GM12878 (cell line): ENCODE results near the gene TOR1AIP1. TPM values are rescaled to one million over a fixed set of nuclear protein-coding genes. Genes with fewer than 3 reads are reported as not detected.

ENCODE experiments used
- ATAC-seq: fragments of 200-7000 bp; cut with Tn5 transposase; 3 replicates; pipeline ENCODE4 v1.9.1; 2020; ENCODE audit warnings: mild to moderate bottlenecking, moderate library complexity
- BruUV-seq: library from RNA; stranded (reverse); fragments of 400-500 nt; replicated peaks from 2 replicates; lab custom pipeline; 2021; lab: Mats Ljungman, UMichigan
- CTCF ChIA-PET: fragments of 300-600 bp; sonication (Branson Sonifier 250); formaldehyde crosslinking; extraction: SDS; loops from one replicate; lab custom pipeline; 2021; ENCODE audit warnings: inconsistent platforms; lab: Yijun Ruan, JAX
- POLR2A ChIA-PET: fragments of 350-600 bp; formaldehyde crosslinking; extraction: SDS; loops from one replicate; lab custom pipeline; 2021; ENCODE audit warnings: inconsistent platforms; lab: Charles Lee
- RAD21 ChIA-PET: fragments of 300-600 bp; sonication (Branson Sonifier 250); formaldehyde crosslinking; loops from one replicate; lab custom pipeline; 2023; ENCODE audit warnings: antibody characterized with exemption; ENCODE audit not compliant: unreplicated experiment; lab: Charles Lee
- SMC1A ChIA-PET: fragments of 300-600 bp; sonication (Branson Sonifier 250); formaldehyde crosslinking; loops from one replicate; lab custom pipeline; 2023; ENCODE audit not compliant: unreplicated experiment, uncharacterized antibody; lab: Charles Lee
- DNase-seq: peaks from one replicate; pipeline ENCODE4 v3.0.0-alpha.2; 2011; ENCODE audit warnings: low read depth, low spot score
- FAIRE-seq: peaks from 3 replicates; lab custom pipeline; 2011; peaks lifted over from hg19 to GRCh38; lab: Jason Lieb, UNC
- H2AFZ ChIP-seq: 2 replicates; pipeline ENCODE4 v1.6.0; 2011; ENCODE audit warnings: low read depth, low read length, control low read depth; ENCODE audit not compliant: control insufficient read depth
- H3K27ac ChIP-seq: 2 replicates; pipeline ENCODE4 v1.5.1; 2011; ENCODE audit warnings: control low read depth; ENCODE audit not compliant: control insufficient read depth, insufficient read depth
- H3K27me3 ChIP-seq, 2 experiments: replicated peaks in 1 of 2; 2 replicates each; pipeline versions ENCODE4 v1.6.0 to v1.6.1; 2011; ENCODE audit warnings: low read length in 1 of 2; ENCODE audit not compliant: control insufficient read depth in 2 of 2, insufficient read depth in 2 of 2
- H3K36me3 ChIP-seq, 2 experiments: 2 replicates each; pipeline ENCODE4 v1.5.1; 2011; ENCODE audit warnings: low read length in 1 of 2; ENCODE audit not compliant: control insufficient read depth in 2 of 2, insufficient read depth in 2 of 2
- H3K4me1 ChIP-seq: 2 replicates; pipeline ENCODE4 v1.6.1; 2011; ENCODE audit warnings: mild to moderate bottlenecking, low read length, moderate library complexity, mixed read lengths; ENCODE audit not compliant: control insufficient read depth, insufficient read depth
- H3K4me2 ChIP-seq: 2 replicates; pipeline ENCODE4 v1.6.0; 2011; ENCODE audit warnings: control low read depth; ENCODE audit not compliant: control insufficient read depth, insufficient read depth
- H3K4me3 ChIP-seq: fragments of 200-600 bp; sonication (generic); 2 replicates; pipeline ENCODE4 v1.5.1; 2016
- H3K79me2 ChIP-seq: 2 replicates; pipeline ENCODE4 v1.6.0; 2011; ENCODE audit warnings: low read length; ENCODE audit not compliant: control insufficient read depth, insufficient read depth
- H3K9ac ChIP-seq: 2 replicates; pipeline ENCODE4 v1.8.0; 2011; ENCODE audit warnings: low read length, control low read depth, mixed read lengths; ENCODE audit not compliant: control insufficient read depth, insufficient read depth
- H3K9me3 ChIP-seq: replicated peaks from 3 replicates; pipeline ENCODE4 v1.5.1; 2011; ENCODE audit warnings: mild to moderate bottlenecking, low read length; ENCODE audit not compliant: control insufficient read depth, insufficient read depth
- H4K20me1 ChIP-seq: 2 replicates; pipeline ENCODE4 v1.6.0; 2011; ENCODE audit not compliant: control insufficient read depth, insufficient read depth
- CHD4 ChIP-seq: fragments of 200-600 bp; sonication (generic); IDR thresholded peaks from 2 replicates; pipeline ENCODE4 v1.6.1; 2016; ENCODE audit warnings: mild to moderate bottlenecking
- EGR1 ChIP-seq, 2 experiments: IDR thresholded peaks; 1 replicate in 1 of 2; 2 replicates in 1 of 2; pipeline ENCODE4 v1.6.1; 2011 to 2012; ENCODE audit warnings: low read depth in 2 of 2, low read length in 2 of 2, borderline replicate concordance in 1 of 2, mild to moderate bottlenecking in 1 of 2, moderate library complexity in 1 of 2
- FOS ChIP-seq: IDR thresholded peaks from 3 replicates; pipeline ENCODE4 v1.6.1; 2011; ENCODE audit warnings: borderline replicate concordance; ENCODE audit not compliant: insufficient read length; ENCODE audit errors: extremely low read depth
- KAT2A ChIP-seq: conservative IDR thresholded peaks from 2 replicates; pipeline ENCODE4 v1.6.1; 2011; ENCODE audit warnings: low read depth, low read length; ENCODE audit not compliant: control insufficient read depth
- NBN ChIP-seq: fragments of 450-650 bp; IDR thresholded peaks from 2 replicates; pipeline ENCODE4 v1.6.1; 2016
- NR2C1 ChIP-seq: fragments of 450-650 bp; IDR thresholded peaks from 2 replicates; pipeline ENCODE4 v1.6.1; 2017; ENCODE audit warnings: antibody characterized with exemption, mild to moderate bottlenecking, moderate library complexity
- POLR2AphosphoS2 ChIP-seq: IDR thresholded peaks from 2 replicates; pipeline ENCODE4 v1.6.1; 2011; ENCODE audit warnings: low read depth, mild to moderate bottlenecking, low read length, improper control_type of control experiment, moderate library complexity
- SMARCA5 ChIP-seq: fragments of 450-650 bp; IDR thresholded peaks from 2 replicates; pipeline ENCODE4 v1.6.1; 2017; ENCODE audit warnings: mild to moderate bottlenecking
- SMC3 ChIP-seq: IDR thresholded peaks from 2 replicates; pipeline ENCODE4 v1.6.1; 2011; ENCODE audit warnings: low read length, improper control_type of control experiment, borderline replicate concordance
- SREBF1 ChIP-seq: IDR thresholded peaks from 2 replicates; pipeline ENCODE4 v1.6.1; 2012; ENCODE audit warnings: mild to moderate bottlenecking, low read length
- WGBS: methylation state at CpG from one replicate; pipeline ENCODE4 v1.1.6; 2016; ENCODE audit warnings: low lambda C conversion rate; ENCODE audit not compliant: insufficient replicate concordance, insufficient coverage; ENCODE audit errors: missing lambda C conversion rate; 5-methylcytosine and 5-hydroxymethylcytosine counted together
- in situ Hi-C: fragments of 300-500 bp; cut with MboI; formaldehyde crosslinking; loops from 9 replicates; pipeline ENCODE4 v1.14.3; 2018; ENCODE audit warnings: mixed read lengths
- intact Hi-C: fragments of 100-400 bp; cut with micrococcal nuclease; formaldehyde crosslinking; loops from one replicate; pipeline ENCODE4 v1.14.2; 2022; ENCODE audit not compliant: unreplicated experiment
- polyA plus RNA-seq, 11 experiments: library from polyadenylated mRNA; depleted of rRNA in 4 of 11; unstranded in 6 of 11; stranded (reverse) in 5 of 11; fragments of >200 nt; fragmentation: Nextera tagmentation in 4 of 11; fragmentation: Illumina TruSeq in 1 of 11; extraction: Ambion mirVana in 4 of 11; extraction: Trizol in 1 of 11; gene quantifications; 1 replicate in 1 of 11; 2 replicates in 10 of 11; pipeline versions ENCODE4 v1.2.1 to v1.2.3, GENCODE V29; 2011 to 2016; ENCODE audit warnings: inconsistent platforms in 2 of 11, missing spikeins in 2 of 11, low read depth in 1 of 11
- total RNA-seq, 4 experiments: library from RNA; depleted of rRNA in 3 of 4; stranded (reverse); fragments of >200 nt in 3 of 4; fragmentation: Illumina TruSeq in 1 of 4; extraction: Trizol in 1 of 4; gene quantifications; 2 replicates each; pipeline versions ENCODE4 v1.2.1 to v1.2.3, GENCODE V29; 2013 to 2021
- TF ChIP-seq, protein P1 (sequence below), 3 experiments: IDR thresholded peaks in 2 of 3; conservative IDR thresholded peaks in 1 of 3; 2 replicates each; pipeline ENCODE4 v1.5.1; 2011; ENCODE audit warnings: low read depth in 3 of 3, low read length in 3 of 3, mild to moderate bottlenecking in 3 of 3, control low read depth in 2 of 3, moderate library complexity in 2 of 3, inconsistent platforms in 1 of 3, mixed read lengths in 1 of 3; ENCODE audit not compliant: control insufficient read depth in 2 of 3, insufficient read depth in 1 of 3; ENCODE audit errors: extremely low read depth in 1 of 3
- TF ChIP-seq, protein P2 (sequence below): fragments of 450-650 bp; IDR thresholded peaks from 2 replicates; pipeline ENCODE4 v1.6.1; 2014; ENCODE audit warnings: mild to moderate bottlenecking
- TF ChIP-seq, protein P3 (sequence below): fragments of 450-650 bp; IDR thresholded peaks from 2 replicates; pipeline ENCODE4 v1.6.1; 2017; ENCODE audit warnings: mild to moderate bottlenecking
- TF ChIP-seq, protein P4 (sequence below): IDR thresholded peaks from 2 replicates; pipeline ENCODE4 v1.6.1; 2011; ENCODE audit warnings: low read depth, low read length, improper control_type of control experiment, borderline replicate concordance
- TF ChIP-seq, protein P5 (sequence below): fragments of 450-650 bp; IDR thresholded peaks from 2 replicates; pipeline ENCODE4 v1.6.1; 2016; ENCODE audit warnings: mild to moderate bottlenecking

Gene TOR1AIP1
- total and polyA plus RNA-seq, 10 of the 15 experiments (the other 5 are each of a cell fraction or from before 2014, with no cell fraction given): 14.8 to 36.0 (median 25.8) TPM

DNA sequence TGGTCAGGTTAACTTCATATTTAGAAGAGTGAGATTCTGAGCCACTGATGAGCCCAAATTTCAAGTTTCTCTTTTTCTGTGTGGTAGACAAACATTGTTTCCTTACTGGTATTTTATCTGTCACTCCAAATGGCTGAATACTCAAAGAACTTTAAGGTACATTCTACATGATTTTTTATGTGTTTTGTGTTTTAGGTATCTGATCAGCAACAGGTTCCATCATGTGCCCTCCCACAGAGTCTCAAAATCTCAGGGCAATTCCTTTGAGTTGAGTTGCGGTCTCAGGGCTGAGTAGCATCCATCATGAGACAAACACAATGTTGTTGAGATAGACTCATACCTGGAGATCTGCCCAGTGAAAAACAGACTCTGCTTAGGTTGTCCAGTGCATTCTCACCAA is 57.9 kb downstream of the TOR1AIP1 start:
- SMC1A ChIA-PET: interaction anchor here (1.0 to 1.4 kb wide), 2 partner anchors 11 to 94 kb away, joined by 3 to 4 read pairs; no protein-coding TSS in a partner anchor
- Histone ChIP-seq H3K4me2 (no peak overlapping the region), H2AFZ (no peak overlapping the region), H4K20me1 (no peaks in the 10 kb centered on the region), H3K9ac (no peak overlapping the region), H3K27me3 (no peaks in the 10 kb centered on the region), H3K36me3 (no peaks in the 10 kb centered on the region), H3K9me3 (no peaks in the 10 kb centered on the region), H3K79me2 (no peaks in the 10 kb centered on the region), H3K27ac (no peak overlapping the region), H3K4me3 (no peak overlapping the region), H3K4me1 (no peaks in the 10 kb centered on the region)
- POLR2A ChIA-PET: no interaction called here
- no peak for FAIRE-seq
- DNase-seq: no peak
- RAD21 ChIA-PET: no interaction called here
- no peak for ATAC-seq
- intact Hi-C loops (no loop called here), in situ Hi-C loops (no loop called here)
- BruUV-seq: no TSS peak
- CTCF ChIA-PET: interaction anchor here (1.9 kb wide), 1 partner anchor 21 kb away, joined by 5 read pairs; no protein-coding TSS in a partner anchor
- 100% methylated on average over 1 of the region's 1 CpG for WGBS
- TF ChIP-seq EGR1 (IDR thresholded peaks at IDR 0.05; ENCODE audit: borderline replicate concordance in 1 of 2, low read depth in 2 of 2, low read length in 2 of 2) (no peak), NBN (no peak), POLR2AphosphoS2 (no peak), SMARCA5 (no peak), NR2C1 (no peak), FOS (no peak), KAT2A (no peak), SMC3 (no peak), SREBF1 (no peak), CHD4 (no peak)
- TF ChIP-seq, protein P1, sequence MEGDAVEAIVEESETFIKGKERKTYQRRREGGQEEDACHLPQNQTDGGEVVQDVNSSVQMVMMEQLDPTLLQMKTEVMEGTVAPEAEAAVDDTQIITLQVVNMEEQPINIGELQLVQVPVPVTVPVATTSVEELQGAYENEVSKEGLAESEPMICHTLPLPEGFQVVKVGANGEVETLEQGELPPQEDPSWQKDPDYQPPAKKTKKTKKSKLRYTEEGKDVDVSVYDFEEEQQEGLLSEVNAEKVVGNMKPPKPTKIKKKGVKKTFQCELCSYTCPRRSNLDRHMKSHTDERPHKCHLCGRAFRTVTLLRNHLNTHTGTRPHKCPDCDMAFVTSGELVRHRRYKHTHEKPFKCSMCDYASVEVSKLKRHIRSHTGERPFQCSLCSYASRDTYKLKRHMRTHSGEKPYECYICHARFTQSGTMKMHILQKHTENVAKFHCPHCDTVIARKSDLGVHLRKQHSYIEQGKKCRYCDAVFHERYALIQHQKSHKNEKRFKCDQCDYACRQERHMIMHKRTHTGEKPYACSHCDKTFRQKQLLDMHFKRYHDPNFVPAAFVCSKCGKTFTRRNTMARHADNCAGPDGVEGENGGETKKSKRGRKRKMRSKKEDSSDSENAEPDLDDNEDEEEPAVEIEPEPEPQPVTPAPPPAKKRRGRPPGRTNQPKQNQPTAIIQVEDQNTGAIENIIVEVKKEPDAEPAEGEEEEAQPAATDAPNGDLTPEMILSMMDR (IDR thresholded peaks at IDR 0.05 in 2 of 3, conservative IDR thresholded peaks at IDR 0.05 in 1 of 3; ENCODE audit: control insufficient read depth in 2 of 3, extremely low read depth in 1 of 3, insufficient read depth in 1 of 3, low read depth in 3 of 3, low read length in 3 of 3): no peak
- TF ChIP-seq, protein P2, sequence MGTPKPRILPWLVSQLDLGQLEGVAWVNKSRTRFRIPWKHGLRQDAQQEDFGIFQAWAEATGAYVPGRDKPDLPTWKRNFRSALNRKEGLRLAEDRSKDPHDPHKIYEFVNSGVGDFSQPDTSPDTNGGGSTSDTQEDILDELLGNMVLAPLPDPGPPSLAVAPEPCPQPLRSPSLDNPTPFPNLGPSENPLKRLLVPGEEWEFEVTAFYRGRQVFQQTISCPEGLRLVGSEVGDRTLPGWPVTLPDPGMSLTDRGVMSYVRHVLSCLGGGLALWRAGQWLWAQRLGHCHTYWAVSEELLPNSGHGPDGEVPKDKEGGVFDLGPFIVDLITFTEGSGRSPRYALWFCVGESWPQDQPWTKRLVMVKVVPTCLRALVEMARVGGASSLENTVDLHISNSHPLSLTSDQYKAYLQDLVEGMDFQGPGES: no peak
- TF ChIP-seq, protein P3, sequence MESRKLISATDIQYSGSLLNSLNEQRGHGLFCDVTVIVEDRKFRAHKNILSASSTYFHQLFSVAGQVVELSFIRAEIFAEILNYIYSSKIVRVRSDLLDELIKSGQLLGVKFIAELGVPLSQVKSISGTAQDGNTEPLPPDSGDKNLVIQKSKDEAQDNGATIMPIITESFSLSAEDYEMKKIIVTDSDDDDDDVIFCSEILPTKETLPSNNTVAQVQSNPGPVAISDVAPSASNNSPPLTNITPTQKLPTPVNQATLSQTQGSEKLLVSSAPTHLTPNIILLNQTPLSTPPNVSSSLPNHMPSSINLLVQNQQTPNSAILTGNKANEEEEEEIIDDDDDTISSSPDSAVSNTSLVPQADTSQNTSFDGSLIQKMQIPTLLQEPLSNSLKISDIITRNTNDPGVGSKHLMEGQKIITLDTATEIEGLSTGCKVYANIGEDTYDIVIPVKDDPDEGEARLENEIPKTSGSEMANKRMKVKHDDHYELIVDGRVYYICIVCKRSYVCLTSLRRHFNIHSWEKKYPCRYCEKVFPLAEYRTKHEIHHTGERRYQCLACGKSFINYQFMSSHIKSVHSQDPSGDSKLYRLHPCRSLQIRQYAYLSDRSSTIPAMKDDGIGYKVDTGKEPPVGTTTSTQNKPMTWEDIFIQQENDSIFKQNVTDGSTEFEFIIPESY: no peak
- TF ChIP-seq, protein P4, sequence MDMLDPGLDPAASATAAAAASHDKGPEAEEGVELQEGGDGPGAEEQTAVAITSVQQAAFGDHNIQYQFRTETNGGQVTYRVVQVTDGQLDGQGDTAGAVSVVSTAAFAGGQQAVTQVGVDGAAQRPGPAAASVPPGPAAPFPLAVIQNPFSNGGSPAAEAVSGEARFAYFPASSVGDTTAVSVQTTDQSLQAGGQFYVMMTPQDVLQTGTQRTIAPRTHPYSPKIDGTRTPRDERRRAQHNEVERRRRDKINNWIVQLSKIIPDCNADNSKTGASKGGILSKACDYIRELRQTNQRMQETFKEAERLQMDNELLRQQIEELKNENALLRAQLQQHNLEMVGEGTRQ: no peak
- TF ChIP-seq, protein P5, sequence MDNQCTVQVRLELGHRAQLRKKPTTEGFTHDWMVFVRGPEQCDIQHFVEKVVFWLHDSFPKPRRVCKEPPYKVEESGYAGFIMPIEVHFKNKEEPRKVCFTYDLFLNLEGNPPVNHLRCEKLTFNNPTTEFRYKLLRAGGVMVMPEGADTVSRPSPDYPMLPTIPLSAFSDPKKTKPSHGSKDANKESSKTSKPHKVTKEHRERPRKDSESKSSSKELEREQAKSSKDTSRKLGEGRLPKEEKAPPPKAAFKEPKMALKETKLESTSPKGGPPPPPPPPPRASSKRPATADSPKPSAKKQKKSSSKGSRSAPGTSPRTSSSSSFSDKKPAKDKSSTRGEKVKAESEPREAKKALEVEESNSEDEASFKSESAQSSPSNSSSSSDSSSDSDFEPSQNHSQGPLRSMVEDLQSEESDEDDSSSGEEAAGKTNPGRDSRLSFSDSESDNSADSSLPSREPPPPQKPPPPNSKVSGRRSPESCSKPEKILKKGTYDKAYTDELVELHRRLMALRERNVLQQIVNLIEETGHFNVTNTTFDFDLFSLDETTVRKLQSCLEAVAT: no peak
